ELF-1 (cell line): ENCODE results near the gene ZACN.

Source experiments
- DNase-seq: peaks from one replicate; pipeline ENCODE4 v3.0.0-alpha.2; 2016; ENCODE audit warnings: low read depth, low spot score

The ZACN gene

GRCh38 chr17:76131692-76132573, 53.0 kb downstream of the ZACN start:
- DNase-seq: peak; percentile 71
